GM12878 (cell line): ENCODE data around the gene TMCC2. TPM values are rescaled to one million over a fixed set of nuclear protein-coding genes. Genes with fewer than 3 reads are reported as not detected.

Experiments used
- ATF3 ChIP-seq: IDR thresholded peaks from 2 replicates; pipeline ENCODE4 v1.6.1; 2011; ENCODE audit warnings: low read depth, mild to moderate bottlenecking, low read length, moderate library complexity, borderline replicate concordance; ENCODE audit errors: extremely low read depth
- CHD1 ChIP-seq: IDR thresholded peaks from 2 replicates; pipeline ENCODE4 v1.6.1; 2012; ENCODE audit warnings: low read depth, low read length, improper control_type of control experiment
- CHD2 ChIP-seq: IDR thresholded peaks from 2 replicates; pipeline ENCODE4 v1.6.1; 2011; ENCODE audit warnings: low read depth, low read length, improper control_type of control experiment, borderline replicate concordance
- EP300 ChIP-seq, 2 experiments: fragments of 150-350 bp in 1 of 2; IDR thresholded peaks; 2 replicates each; pipeline ENCODE4 v1.6.1; 2011 to 2012; ENCODE audit warnings: low read depth in 2 of 2, low read length in 2 of 2, borderline replicate concordance in 1 of 2, improper control_type of control experiment in 1 of 2, inconsistent platforms in 1 of 2; ENCODE audit not compliant: control insufficient read depth in 1 of 2
- EZH2 ChIP-seq: IDR thresholded peaks from 2 replicates; pipeline ENCODE4 v1.6.1; 2012; ENCODE audit warnings: low read depth, mild to moderate bottlenecking, control low read depth, inconsistent platforms, low read length, borderline replicate concordance; ENCODE audit not compliant: control insufficient read depth
- IKZF2 ChIP-seq, 2 experiments: fragments of 450-650 bp; IDR thresholded peaks; 2 replicates each; pipeline ENCODE4 v1.6.1; 2017; ENCODE audit warnings: mild to moderate bottlenecking in 2 of 2, moderate library complexity in 2 of 2
- JUND ChIP-seq: IDR thresholded peaks from 2 replicates; pipeline ENCODE4 v1.6.1; 2012; ENCODE audit warnings: low read depth, mild to moderate bottlenecking, low read length, improper control_type of control experiment, moderate library complexity
- POLR2A ChIP-seq: IDR thresholded peaks from 2 replicates; pipeline ENCODE4 v1.6.1; 2011; ENCODE audit warnings: low read depth, mild to moderate bottlenecking, low read length
- POLR2AphosphoS5 ChIP-seq: IDR thresholded peaks from 2 replicates; pipeline ENCODE4 v1.6.1; 2011; ENCODE audit warnings: mild to moderate bottlenecking, low read length, inconsistent platforms
- RAD51 ChIP-seq: fragments of 450-650 bp; IDR thresholded peaks from 2 replicates; pipeline ENCODE4 v1.6.1; 2016; ENCODE audit warnings: moderate library complexity, mild to moderate bottlenecking, inconsistent platforms
- RB1 ChIP-seq: fragments of 450-650 bp; formaldehyde crosslinking; IDR thresholded peaks from 2 replicates; pipeline ENCODE4 v1.6.1; 2017; ENCODE audit warnings: mild to moderate bottlenecking, borderline replicate concordance
- SMAD5 ChIP-seq: IDR thresholded peaks from 2 replicates; pipeline ENCODE4 v1.6.1; 2016; ENCODE audit warnings: antibody characterized with exemption, low read depth
- TAF1 ChIP-seq: IDR thresholded peaks from 2 replicates; pipeline ENCODE4 v1.6.1; 2011; ENCODE audit warnings: mild to moderate bottlenecking, low read depth, low read length, borderline replicate concordance
- YBX1 ChIP-seq: fragments of 450-650 bp; IDR thresholded peaks from 2 replicates; pipeline ENCODE4 v1.6.1; 2016; ENCODE audit warnings: antibody characterized with exemption
- ZBED1 ChIP-seq: IDR thresholded peaks from 2 replicates; pipeline ENCODE4 v1.6.1; 2016; ENCODE audit warnings: borderline replicate concordance
- ZNF24 ChIP-seq: fragments of 450-650 bp; IDR thresholded peaks from 2 replicates; pipeline ENCODE4 v1.6.1; 2017; ENCODE audit warnings: antibody characterized with exemption, mild to moderate bottlenecking
- polyA plus RNA-seq, 11 experiments: library from polyadenylated mRNA; depleted of rRNA in 4 of 11; unstranded in 6 of 11; stranded (reverse) in 5 of 11; fragments of >200 nt; fragmentation: Nextera tagmentation in 4 of 11; fragmentation: Illumina TruSeq in 1 of 11; extraction: Ambion mirVana in 4 of 11; extraction: Trizol in 1 of 11; gene quantifications; 1 replicate in 1 of 11; 2 replicates in 10 of 11; pipeline versions ENCODE4 v1.2.1 to v1.2.3, GENCODE V29; 2011 to 2016; ENCODE audit warnings: inconsistent platforms in 2 of 11, missing spikeins in 2 of 11, low read depth in 1 of 11
- total RNA-seq, 4 experiments: library from RNA; depleted of rRNA in 3 of 4; stranded (reverse); fragments of >200 nt in 3 of 4; fragmentation: Illumina TruSeq in 1 of 4; extraction: Trizol in 1 of 4; gene quantifications; 2 replicates each; pipeline versions ENCODE4 v1.2.1 to v1.2.3, GENCODE V29; 2013 to 2021
- TF ChIP-seq, protein P1 (sequence below): fragments of 450-650 bp; formaldehyde crosslinking; IDR thresholded peaks from 2 replicates; pipeline ENCODE4 v1.4.0; 2020; ENCODE audit warnings: mild to moderate bottlenecking, moderate library complexity
- TF ChIP-seq, protein P2 (sequence below): fragments of 450-650 bp; IDR thresholded peaks from 2 replicates; pipeline ENCODE4 v1.6.1; 2017; ENCODE audit warnings: mild to moderate bottlenecking, moderate library complexity
- TF ChIP-seq, protein P3 (sequence below): fragments of 450-650 bp; IDR thresholded peaks from 2 replicates; pipeline ENCODE4 v1.6.1; 2016; ENCODE audit warnings: mild to moderate bottlenecking
- TF ChIP-seq, protein P4 (sequence below): IDR thresholded peaks from 2 replicates; pipeline ENCODE4 v1.6.1; 2011; ENCODE audit warnings: mild to moderate bottlenecking, low read depth, low read length, moderate library complexity; ENCODE audit not compliant: insufficient replicate concordance

TMCC2 gene
- total and polyA plus RNA-seq, 10 of the 15 experiments (the other 5 are each of a cell fraction or from before 2014, with no cell fraction given) = 0.06 to 2.3 (median 0.76) TPM

DNA sequence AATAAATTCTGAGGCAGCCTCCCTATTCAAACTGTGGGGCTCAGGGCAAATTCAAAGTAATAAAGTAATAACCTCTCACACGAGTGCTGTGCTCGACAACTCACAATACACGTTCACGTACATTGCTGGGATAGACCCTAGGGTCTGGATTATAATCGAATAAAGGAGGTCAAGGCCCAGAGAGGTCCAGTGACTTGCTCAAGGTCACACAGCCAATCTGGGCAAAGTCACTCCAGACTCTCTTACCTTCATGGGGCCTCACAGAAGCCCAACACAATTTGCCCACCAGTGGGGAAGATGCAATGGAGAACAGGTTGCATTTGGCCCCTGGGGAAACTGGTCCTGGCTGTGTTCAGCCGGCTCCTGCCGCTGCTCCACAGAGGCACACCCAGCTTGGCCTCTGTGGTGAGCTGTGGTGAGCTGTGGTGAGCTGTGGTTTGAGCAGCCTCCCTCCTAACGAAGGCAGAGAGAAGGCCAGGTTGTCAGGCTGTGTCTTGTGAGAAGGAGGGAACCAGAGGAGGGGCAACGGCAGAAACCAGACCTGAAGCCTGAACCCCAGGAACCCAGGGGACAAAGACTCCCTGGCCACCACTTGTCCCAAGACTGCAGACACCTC is 58.7 kb downstream of the TMCC2 start (continued):
- TF ChIP-seq, protein P1, sequence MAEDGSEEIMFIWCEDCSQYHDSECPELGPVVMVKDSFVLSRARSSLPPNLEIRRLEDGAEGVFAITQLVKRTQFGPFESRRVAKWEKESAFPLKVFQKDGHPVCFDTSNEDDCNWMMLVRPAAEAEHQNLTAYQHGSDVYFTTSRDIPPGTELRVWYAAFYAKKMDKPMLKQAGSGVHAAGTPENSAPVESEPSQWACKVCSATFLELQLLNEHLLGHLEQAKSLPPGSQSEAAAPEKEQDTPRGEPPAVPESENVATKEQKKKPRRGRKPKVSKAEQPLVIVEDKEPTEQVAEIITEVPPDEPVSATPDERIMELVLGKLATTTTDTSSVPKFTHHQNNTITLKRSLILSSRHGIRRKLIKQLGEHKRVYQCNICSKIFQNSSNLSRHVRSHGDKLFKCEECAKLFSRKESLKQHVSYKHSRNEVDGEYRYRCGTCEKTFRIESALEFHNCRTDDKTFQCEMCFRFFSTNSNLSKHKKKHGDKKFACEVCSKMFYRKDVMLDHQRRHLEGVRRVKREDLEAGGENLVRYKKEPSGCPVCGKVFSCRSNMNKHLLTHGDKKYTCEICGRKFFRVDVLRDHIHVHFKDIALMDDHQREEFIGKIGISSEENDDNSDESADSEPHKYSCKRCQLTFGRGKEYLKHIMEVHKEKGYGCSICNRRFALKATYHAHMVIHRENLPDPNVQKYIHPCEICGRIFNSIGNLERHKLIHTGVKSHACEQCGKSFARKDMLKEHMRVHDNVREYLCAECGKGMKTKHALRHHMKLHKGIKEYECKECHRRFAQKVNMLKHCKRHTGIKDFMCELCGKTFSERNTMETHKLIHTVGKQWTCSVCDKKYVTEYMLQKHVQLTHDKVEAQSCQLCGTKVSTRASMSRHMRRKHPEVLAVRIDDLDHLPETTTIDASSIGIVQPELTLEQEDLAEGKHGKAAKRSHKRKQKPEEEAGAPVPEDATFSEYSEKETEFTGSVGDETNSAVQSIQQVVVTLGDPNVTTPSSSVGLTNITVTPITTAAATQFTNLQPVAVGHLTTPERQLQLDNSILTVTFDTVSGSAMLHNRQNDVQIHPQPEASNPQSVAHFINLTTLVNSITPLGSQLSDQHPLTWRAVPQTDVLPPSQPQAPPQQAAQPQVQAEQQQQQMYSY (CRISPR knock-in tag) = no peak
- TF ChIP-seq, protein P2, sequence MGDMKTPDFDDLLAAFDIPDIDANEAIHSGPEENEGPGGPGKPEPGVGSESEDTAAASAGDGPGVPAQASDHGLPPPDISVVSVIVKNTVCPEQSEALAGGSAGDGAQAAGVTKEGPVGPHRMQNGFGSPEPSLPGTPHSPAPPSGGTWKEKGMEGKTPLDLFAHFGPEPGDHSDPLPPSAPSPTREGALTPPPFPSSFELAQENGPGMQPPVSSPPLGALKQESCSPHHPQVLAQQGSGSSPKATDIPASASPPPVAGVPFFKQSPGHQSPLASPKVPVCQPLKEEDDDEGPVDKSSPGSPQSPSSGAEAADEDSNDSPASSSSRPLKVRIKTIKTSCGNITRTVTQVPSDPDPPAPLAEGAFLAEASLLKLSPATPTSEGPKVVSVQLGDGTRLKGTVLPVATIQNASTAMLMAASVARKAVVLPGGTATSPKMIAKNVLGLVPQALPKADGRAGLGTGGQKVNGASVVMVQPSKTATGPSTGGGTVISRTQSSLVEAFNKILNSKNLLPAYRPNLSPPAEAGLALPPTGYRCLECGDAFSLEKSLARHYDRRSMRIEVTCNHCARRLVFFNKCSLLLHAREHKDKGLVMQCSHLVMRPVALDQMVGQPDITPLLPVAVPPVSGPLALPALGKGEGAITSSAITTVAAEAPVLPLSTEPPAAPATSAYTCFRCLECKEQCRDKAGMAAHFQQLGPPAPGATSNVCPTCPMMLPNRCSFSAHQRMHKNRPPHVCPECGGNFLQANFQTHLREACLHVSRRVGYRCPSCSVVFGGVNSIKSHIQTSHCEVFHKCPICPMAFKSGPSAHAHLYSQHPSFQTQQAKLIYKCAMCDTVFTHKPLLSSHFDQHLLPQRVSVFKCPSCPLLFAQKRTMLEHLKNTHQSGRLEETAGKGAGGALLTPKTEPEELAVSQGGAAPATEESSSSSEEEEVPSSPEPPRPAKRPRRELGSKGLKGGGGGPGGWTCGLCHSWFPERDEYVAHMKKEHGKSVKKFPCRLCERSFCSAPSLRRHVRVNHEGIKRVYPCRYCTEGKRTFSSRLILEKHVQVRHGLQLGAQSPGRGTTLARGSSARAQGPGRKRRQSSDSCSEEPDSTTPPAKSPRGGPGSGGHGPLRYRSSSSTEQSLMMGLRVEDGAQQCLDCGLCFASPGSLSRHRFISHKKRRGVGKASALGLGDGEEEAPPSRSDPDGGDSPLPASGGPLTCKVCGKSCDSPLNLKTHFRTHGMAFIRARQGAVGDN = peak; percentile 9; the same call in 1 of the 2 replicates
- TF ChIP-seq, protein P3, sequence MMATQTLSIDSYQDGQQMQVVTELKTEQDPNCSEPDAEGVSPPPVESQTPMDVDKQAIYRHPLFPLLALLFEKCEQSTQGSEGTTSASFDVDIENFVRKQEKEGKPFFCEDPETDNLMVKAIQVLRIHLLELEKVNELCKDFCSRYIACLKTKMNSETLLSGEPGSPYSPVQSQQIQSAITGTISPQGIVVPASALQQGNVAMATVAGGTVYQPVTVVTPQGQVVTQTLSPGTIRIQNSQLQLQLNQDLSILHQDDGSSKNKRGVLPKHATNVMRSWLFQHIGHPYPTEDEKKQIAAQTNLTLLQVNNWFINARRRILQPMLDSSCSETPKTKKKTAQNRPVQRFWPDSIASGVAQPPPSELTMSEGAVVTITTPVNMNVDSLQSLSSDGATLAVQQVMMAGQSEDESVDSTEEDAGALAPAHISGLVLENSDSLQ = peak; percentile 17; the same call in 1 of the 2 replicates
- TF ChIP-seq ATF3 = no peak
- no peak for TF ChIP-seq TAF1
- TF ChIP-seq CHD1 = peak; percentile 61; the same call in 1 of the 2 replicates
- TF ChIP-seq IKZF2 (IDR thresholded peaks at IDR 0.05) = peak; percentile 88 to 89
- no peak for TF ChIP-seq ZBED1
- peak; percentile 28; the same call in 1 of the 2 replicates for TF ChIP-seq POLR2AphosphoS5
- TF ChIP-seq, protein P4, sequence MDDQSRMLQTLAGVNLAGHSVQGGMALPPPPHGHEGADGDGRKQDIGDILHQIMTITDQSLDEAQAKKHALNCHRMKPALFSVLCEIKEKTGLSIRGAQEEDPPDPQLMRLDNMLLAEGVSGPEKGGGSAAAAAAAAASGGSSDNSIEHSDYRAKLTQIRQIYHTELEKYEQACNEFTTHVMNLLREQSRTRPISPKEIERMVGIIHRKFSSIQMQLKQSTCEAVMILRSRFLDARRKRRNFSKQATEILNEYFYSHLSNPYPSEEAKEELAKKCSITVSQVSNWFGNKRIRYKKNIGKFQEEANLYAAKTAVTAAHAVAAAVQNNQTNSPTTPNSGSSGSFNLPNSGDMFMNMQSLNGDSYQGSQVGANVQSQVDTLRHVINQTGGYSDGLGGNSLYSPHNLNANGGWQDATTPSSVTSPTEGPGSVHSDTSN = no peak
- peak; percentile 58; the same call in 1 of the 2 replicates for TF ChIP-seq CHD2
- TF ChIP-seq EZH2 = no peak
- no peak for TF ChIP-seq YBX1
- TF ChIP-seq JUND = no peak
- peak; percentile 78 to 92 for TF ChIP-seq EP300 (IDR thresholded peaks at IDR 0.05; ENCODE audit: borderline replicate concordance in 1 of 2, control insufficient read depth in 1 of 2, low read depth in 2 of 2, low read length in 2 of 2)
- 0 out of 2 replicates have a peak, but pooled peaks have one; percentile 22 for TF ChIP-seq POLR2A
- 0 out of 2 replicates have a peak, but pooled peaks have one; percentile 44 for TF ChIP-seq ZNF24
- TF ChIP-seq RAD51 = no peak
- no peak for TF ChIP-seq SMAD5
- no peak for TF ChIP-seq RB1
